LNCaP clone FGC (cell line): Measurements from ENCODE around the gene WDR33.
"Not testable (repeated sequence)": the region's sequence is repeated elsewhere in the genome, so short reads cannot be mapped to it uniquely, and the experiment has no call there.

Source experiments
- DNase-seq: peaks from one replicate; pipeline ENCODE4 v3.0.0-alpha.2; 2011; ENCODE audit warnings: low read depth
- H3K4me3 ChIP-seq: 2 replicates; pipeline ENCODE4 v1.5.1; 2011; ENCODE audit warnings: mild to moderate bottlenecking, low read depth, low read length, control low read depth
- TF ChIP-seq, protein P1 (sequence below): IDR thresholded peaks from 2 replicates; pipeline ENCODE4 v1.5.1; 2012; ENCODE audit warnings: mild to moderate bottlenecking; ENCODE audit not compliant: control insufficient read depth, insufficient read depth; ENCODE audit errors: extremely low read depth

The WDR33 gene

GRCh38 chr2:127810156-127810618 lies 784 bp downstream of the WDR33 start:
- TF ChIP-seq, protein P1, sequence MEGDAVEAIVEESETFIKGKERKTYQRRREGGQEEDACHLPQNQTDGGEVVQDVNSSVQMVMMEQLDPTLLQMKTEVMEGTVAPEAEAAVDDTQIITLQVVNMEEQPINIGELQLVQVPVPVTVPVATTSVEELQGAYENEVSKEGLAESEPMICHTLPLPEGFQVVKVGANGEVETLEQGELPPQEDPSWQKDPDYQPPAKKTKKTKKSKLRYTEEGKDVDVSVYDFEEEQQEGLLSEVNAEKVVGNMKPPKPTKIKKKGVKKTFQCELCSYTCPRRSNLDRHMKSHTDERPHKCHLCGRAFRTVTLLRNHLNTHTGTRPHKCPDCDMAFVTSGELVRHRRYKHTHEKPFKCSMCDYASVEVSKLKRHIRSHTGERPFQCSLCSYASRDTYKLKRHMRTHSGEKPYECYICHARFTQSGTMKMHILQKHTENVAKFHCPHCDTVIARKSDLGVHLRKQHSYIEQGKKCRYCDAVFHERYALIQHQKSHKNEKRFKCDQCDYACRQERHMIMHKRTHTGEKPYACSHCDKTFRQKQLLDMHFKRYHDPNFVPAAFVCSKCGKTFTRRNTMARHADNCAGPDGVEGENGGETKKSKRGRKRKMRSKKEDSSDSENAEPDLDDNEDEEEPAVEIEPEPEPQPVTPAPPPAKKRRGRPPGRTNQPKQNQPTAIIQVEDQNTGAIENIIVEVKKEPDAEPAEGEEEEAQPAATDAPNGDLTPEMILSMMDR, result no peak
- DNase-seq, result no peak
- H3K4me3 ChIP-seq, result peak overlapping the region; percentile 75

DNA sequence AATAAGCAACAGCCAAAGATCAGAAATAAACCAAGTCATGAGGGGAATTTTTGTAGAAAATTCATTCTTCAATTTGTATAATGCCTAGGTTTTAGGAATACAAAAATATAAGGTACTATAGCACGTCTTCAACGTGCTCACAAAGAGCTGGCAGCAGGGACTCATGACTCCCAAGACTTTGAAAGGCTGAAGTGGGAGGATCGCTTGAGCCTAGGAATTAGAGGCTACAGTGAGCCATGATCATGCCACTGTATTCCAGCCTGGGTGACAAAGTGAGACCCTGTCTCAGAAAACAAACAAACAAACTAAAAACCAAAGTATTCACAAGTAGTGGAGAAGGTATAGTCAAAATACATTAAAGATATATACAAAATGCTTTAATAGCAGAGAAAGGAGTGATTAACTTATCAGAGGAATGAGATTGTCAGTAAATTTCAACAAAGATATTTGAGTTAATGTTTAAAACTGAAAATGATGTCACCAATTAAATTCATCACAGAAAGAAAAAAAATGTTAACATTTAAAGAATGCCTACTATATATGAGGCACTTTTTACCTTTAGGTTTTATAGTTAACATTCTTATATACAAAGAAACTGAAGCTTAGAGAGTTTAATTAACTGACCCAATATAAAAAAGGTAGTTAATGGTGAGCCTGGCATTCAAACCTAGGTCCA lies 3.2 kb downstream of the WDR33 start:
- TF ChIP-seq, protein P1, result no peak
- no peak overlapping the region for H3K4me3 ChIP-seq
- DNase-seq, result no peak

DNA sequence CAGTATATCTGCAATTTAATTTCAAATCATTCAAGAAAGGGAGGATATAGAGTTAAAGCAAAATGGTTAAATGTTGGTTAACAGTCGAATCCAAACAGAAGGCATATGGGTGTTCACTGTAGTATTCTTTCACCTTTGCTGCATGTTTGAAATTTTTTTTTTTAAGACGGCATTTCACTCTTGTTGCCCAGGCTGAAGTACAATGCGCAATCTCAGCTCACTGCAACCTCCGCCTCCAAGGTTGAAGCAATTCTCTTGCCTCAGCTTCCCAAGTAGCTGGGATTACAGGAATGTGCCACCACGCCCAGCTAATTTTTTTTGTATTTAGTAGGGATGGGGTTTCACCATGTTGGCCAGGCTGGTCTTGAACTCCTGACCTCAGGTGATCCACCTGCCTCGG lies 4.1 kb downstream of the WDR33 start:
- not testable (repeated sequence) for DNase-seq, H3K4me3 ChIP-seq

- H3K4me3 ChIP-seq, result no peak overlapping the region
- DNase-seq, result no peak
- TF ChIP-seq, protein P1, result no peak
These were observed 5.5 kb downstream of the WDR33 start for GRCh38 chr2:127805491-127805890.

- TF ChIP-seq, protein P1, result no peak
These were observed 11.0 kb downstream of the WDR33 start for GRCh38 chr2:127799926-127800325.

DNA sequence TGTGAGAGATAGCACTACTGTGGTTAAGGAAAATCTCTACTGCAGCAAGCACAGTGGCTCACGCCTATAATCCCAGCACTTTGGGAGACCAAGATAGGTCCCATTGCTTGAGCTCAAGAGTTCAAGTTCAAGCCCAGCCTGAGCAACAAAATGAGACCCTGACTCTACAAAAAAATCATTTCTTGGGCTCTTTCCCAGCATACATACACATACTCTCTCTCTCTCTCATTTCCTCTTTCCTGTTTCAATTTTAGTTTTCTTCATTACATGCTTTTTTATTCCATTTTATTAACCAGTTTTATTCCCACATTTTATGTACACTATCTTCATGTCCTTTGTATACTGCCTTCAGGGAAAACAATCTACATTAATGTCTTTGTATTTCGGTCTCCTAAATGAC lies 14.6 kb downstream of the WDR33 start:
- TF ChIP-seq, protein P1, result no peak
- no peak overlapping the region for H3K4me3 ChIP-seq
- no peak for DNase-seq

More at GRCh38 chr2:127799926-127800325, 11.0 kb downstream of the WDR33 start:
- DNase-seq, result no peak
- no peak overlapping the region for H3K4me3 ChIP-seq

DNA sequence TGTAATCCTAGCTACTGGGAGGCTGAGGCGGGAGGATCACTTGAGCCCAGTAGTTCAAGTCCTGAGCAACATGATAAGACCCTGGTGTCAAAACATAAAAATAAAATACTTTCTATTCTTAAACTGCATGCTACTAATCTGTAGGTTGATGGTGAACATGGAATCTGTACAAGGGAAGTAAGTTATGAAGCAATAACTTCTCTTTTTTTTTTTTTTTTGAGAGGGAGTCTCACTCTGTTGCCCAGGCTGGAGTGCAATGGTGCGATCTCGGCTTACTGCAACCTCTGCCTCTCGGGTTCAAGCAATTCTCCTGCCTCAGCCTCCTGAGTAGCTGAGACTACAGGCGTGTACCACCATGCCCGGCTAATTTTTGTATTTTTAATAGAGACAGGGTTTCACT lies 16.1 kb downstream of the WDR33 start:
- not testable (repeated sequence) for H3K4me3 ChIP-seq, DNase-seq

- TF ChIP-seq, protein P1, result no peak
- DNase-seq, result no peak
- H3K4me3 ChIP-seq, result no peak overlapping the region
These were observed 18.2 kb downstream of the WDR33 start for GRCh38 chr2:127792805-127793204.
